Measurements from ENCODE around the gene GRIK5.

The GRIK5 gene

DNA sequence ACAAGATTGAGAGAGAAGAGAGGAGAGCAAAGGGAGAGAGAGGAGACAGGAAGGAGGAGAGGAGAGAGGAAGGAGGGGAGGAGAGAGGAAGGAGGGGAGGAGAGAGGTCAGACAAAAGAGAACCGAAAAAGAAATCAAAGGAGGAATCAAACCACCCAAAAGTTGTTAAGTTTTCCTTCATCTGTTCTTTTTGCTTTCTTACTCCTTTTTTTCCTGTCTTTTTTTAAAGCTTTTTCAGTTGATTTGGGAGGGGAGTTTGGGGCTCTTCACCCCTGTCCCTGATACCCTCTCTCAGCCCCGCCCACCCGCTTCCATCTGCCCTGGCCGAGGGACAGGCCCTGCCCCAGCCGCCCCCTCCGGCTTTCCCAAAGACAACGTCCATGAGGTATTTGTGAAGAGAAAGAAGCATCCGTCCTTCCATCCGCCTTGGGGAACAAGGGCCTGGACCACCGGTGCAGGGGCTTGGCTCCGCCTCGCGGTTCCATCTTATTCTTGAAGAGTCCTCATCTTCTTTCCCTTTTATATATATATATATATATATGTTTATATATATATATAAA lies 19.3 kb upstream of the GRIK5 start:
- H3K4me1 ChIP-seq (ENCODE audit: control insufficient read depth, insufficient read depth, low read depth, low read length): peaks cover 27% of the 10 kb centered on the region
- no peak overlapping the region for H2BK5ac ChIP-seq (ENCODE audit: low read depth, low read length, poor library complexity, severe bottlenecking)
- H2AFZ ChIP-seq (ENCODE audit: low read depth, low read length): peak overlapping the region; percentile 80
- H3K18ac ChIP-seq (ENCODE audit: low read depth in 1 of 2, low read length in 2 of 2): peak overlapping the region in 1 of 2 experiments; percentile 81
- peak overlapping the region; percentile 2 for H2BK120ac ChIP-seq (ENCODE audit: low read depth, low read length)
- no peaks in the 10 kb centered on the region for H3K9me3 ChIP-seq (ENCODE audit: control insufficient read depth, low read length)
- H3K79me1 ChIP-seq (replicated peaks; ENCODE audit: low read length, poor library complexity, severe bottlenecking): peaks cover 2% of the 10 kb centered on the region
- peak overlapping the region; percentile 54 for H2AK5ac ChIP-seq (ENCODE audit: low read length, severe bottlenecking)
- no peaks in the 10 kb centered on the region for H3K27me3 ChIP-seq (ENCODE audit: control insufficient read depth in 1 of 2, insufficient read depth in 1 of 2, low read length in 2 of 2)
- H4K8ac ChIP-seq (ENCODE audit: low read length): peak overlapping the region; percentile 74
- peaks cover 15 to 19% of the 10 kb centered on the region in 2 experiments for H3K36me3 ChIP-seq (ENCODE audit: control insufficient read depth in 1 of 2, insufficient read depth in 2 of 2, low read depth in 1 of 2, low read length in 2 of 2)
- peak overlapping the region; percentile 84 for H3K27ac ChIP-seq (ENCODE audit: low read length, poor library complexity, severe bottlenecking)
- no peak overlapping the region for H3K4me2 ChIP-seq (ENCODE audit: low read length, poor library complexity, severe bottlenecking)
- H3K4me3 ChIP-seq (ENCODE audit: insufficient read depth in 1 of 2, low read depth in 1 of 2, low read length in 2 of 2): peak overlapping the region in 1 of 2 experiments; percentile 50
- WGBS: 74% methylated on average over 7 of the region's 13 CpGs
- H4K91ac ChIP-seq (ENCODE audit: low read length): peak overlapping the region; percentile 30
- peak overlapping the region; percentile 47 for H3K9ac ChIP-seq (ENCODE audit: low read length)
- H2BK12ac ChIP-seq (ENCODE audit: low read length in 2 of 2): peak overlapping the region in 1 of 2 experiments; percentile 61
- no peak for DNase-seq
- H3K23ac ChIP-seq (ENCODE audit: low read length in 2 of 2): no peak overlapping the region
- H3K4ac ChIP-seq (ENCODE audit: low read depth in 1 of 2, low read length in 2 of 2): peak overlapping the region in 1 of 2 experiments; percentile 65
- peak overlapping the region; percentile 57 for H2BK15ac ChIP-seq (ENCODE audit: low read depth, poor library complexity, severe bottlenecking)
- H3K14ac ChIP-seq (ENCODE audit: low read length in 2 of 2): no peak overlapping the region

DNA sequence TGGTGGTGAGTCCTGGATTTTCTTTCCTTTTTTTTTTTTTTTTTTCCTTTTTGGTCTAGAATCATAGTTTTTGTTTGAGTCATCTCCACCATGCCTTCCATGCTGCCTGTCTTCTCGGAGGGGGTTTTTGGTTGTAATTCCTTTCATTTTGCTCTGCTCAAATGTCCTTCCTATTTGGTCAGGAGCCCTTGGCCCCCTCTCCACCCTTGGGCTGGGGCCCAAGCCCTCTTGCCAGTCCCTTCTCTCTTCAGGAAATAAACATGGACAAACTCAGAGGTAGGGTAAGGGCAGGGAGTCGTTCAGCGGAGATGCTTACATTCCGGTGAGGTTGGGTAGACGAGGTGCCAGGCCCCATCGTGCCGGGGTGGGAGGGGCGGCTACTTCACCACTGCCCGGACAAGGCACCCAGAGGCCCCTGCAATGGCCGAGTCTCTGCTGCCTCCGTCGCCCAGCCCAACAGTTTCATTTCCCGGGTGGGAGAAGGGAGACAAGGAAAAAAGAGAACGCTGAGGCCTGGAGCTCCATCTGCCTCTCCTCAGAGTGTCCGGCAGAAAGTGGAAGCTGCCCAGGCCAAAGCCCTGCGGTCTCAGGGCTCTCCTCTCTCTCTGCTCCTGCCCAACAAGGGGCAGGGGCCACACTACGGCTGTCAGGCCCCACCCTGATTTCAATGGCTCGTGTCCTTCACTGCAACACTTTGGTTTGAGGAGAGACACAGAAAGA lies 18.6 kb upstream of the GRIK5 start:
- Histone ChIP-seq H3K36me3 (ENCODE audit: control insufficient read depth in 1 of 2, insufficient read depth in 2 of 2, low read depth in 1 of 2, low read length in 2 of 2) (peaks cover 13% of the 10 kb centered on the region in 2 experiments), H2BK12ac (ENCODE audit: low read length in 2 of 2) (peak overlapping the region in 1 of 2 experiments; percentile 83), H3K79me1 (replicated peaks; ENCODE audit: low read length, poor library complexity, severe bottlenecking) (peaks cover 5% of the 10 kb centered on the region), H3K4me1 (ENCODE audit: control insufficient read depth, insufficient read depth, low read depth, low read length) (peaks cover 27% of the 10 kb centered on the region), H2BK120ac (ENCODE audit: low read depth, low read length) (peak overlapping the region; percentile 2), H3K27ac (ENCODE audit: low read length, poor library complexity, severe bottlenecking) (peak overlapping the region; percentile 84), H3K9ac (ENCODE audit: low read length) (peak overlapping the region; percentile 47), H2AK5ac (ENCODE audit: low read length, severe bottlenecking) (peak overlapping the region; percentile 54), H3K18ac (ENCODE audit: low read depth in 1 of 2, low read length in 2 of 2) (peak overlapping the region; percentile 81 to 84), H3K14ac (ENCODE audit: low read length in 2 of 2) (peak overlapping the region in 1 of 2 experiments; percentile 67), H3K4ac (ENCODE audit: low read depth in 1 of 2, low read length in 2 of 2) (peak overlapping the region in 1 of 2 experiments; percentile 65), H3K4me3 (ENCODE audit: insufficient read depth in 1 of 2, low read depth in 1 of 2, low read length in 2 of 2) (peak overlapping the region in 1 of 2 experiments; percentile 50), H2BK15ac (ENCODE audit: low read depth, poor library complexity, severe bottlenecking) (peak overlapping the region; percentile 55), H3K9me3 (ENCODE audit: control insufficient read depth, low read length) (no peaks in the 10 kb centered on the region), H4K8ac (ENCODE audit: low read length) (peak overlapping the region; percentile 82), H3K4me2 (ENCODE audit: low read length, poor library complexity, severe bottlenecking) (peak overlapping the region; percentile 43), H2BK5ac (ENCODE audit: low read depth, low read length, poor library complexity, severe bottlenecking) (peak overlapping the region; percentile 61), H4K91ac (ENCODE audit: low read length) (peak overlapping the region; percentile 30), H3K23ac (ENCODE audit: low read length in 2 of 2) (peak overlapping the region in 1 of 2 experiments; percentile 32), H3K27me3 (ENCODE audit: control insufficient read depth in 1 of 2, insufficient read depth in 1 of 2, low read length in 2 of 2) (no peaks in the 10 kb centered on the region), H2AFZ (ENCODE audit: low read depth, low read length) (peak overlapping the region; percentile 80)
- peak; percentile 79 for DNase-seq
- 72% methylated on average over 17 of the region's 18 CpGs for WGBS

DNA sequence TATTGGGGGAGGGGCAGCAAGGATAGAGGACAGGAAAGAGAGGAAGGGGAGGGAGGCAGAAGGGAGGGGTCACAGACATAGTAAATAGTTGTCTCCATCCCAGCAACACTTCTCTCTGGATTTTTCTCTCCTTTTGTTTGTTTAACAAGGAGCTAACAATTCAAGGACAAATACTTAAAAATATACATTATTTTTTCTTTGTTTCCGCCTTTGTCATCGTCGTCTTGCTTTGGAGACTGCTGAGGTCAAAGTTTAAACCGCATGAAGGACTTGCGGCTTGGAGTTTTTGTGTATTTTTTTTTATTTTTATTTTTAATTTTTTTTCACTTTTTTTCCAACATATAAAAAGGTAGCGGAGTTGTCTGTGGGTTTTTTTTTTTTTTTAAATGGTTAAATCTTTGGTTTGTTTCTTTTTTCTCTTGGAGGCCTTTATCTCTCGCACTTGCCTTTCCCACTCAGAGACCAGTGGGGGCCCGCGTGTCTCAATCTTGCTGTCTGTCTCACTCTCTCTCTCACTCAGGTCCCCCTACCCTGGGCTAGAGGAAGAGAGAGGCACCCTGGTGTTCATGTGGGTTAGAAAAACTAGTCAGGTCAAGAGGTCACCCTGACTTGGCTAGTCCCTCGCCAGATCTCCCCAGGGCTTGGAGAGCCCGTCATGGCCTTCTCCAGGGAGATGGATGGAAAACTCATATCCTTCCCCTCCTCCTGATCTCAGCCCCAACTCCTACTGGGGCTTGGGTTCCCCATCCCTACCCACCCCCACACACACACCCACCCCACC lies 17.0 kb upstream of the GRIK5 start:
- WGBS: 67% methylated on average over 1 of the region's 11 CpGs
- Histone ChIP-seq H3K18ac (ENCODE audit: low read depth in 1 of 2, low read length in 2 of 2) (no peak overlapping the region), H3K4me1 (ENCODE audit: control insufficient read depth, insufficient read depth, low read depth, low read length) (peaks cover 27% of the 10 kb centered on the region), H2BK120ac (ENCODE audit: low read depth, low read length) (no peak overlapping the region), H3K4ac (ENCODE audit: low read depth in 1 of 2, low read length in 2 of 2) (no peak overlapping the region), H4K91ac (ENCODE audit: low read length) (no peak overlapping the region), H2AK5ac (ENCODE audit: low read length, severe bottlenecking) (peak overlapping the region; percentile 92), H3K79me1 (replicated peaks; ENCODE audit: low read length, poor library complexity, severe bottlenecking) (peaks cover 11% of the 10 kb centered on the region), H3K36me3 (ENCODE audit: control insufficient read depth in 1 of 2, insufficient read depth in 2 of 2, low read depth in 1 of 2, low read length in 2 of 2) (peaks cover 5 to 22% of the 10 kb centered on the region in 2 experiments), H3K4me3 (ENCODE audit: insufficient read depth in 1 of 2, low read depth in 1 of 2, low read length in 2 of 2) (no peak overlapping the region), H3K9me3 (ENCODE audit: control insufficient read depth, low read length) (no peaks in the 10 kb centered on the region), H2BK12ac (ENCODE audit: low read length in 2 of 2) (no peak overlapping the region), H2BK5ac (ENCODE audit: low read depth, low read length, poor library complexity, severe bottlenecking) (no peak overlapping the region), H2AFZ (ENCODE audit: low read depth, low read length) (no peak overlapping the region), H3K4me2 (ENCODE audit: low read length, poor library complexity, severe bottlenecking) (no peak overlapping the region), H3K23ac (ENCODE audit: low read length in 2 of 2) (no peak overlapping the region), H3K27ac (ENCODE audit: low read length, poor library complexity, severe bottlenecking) (no peak overlapping the region), H3K9ac (ENCODE audit: low read length) (no peak overlapping the region), H3K27me3 (ENCODE audit: control insufficient read depth in 1 of 2, insufficient read depth in 1 of 2, low read length in 2 of 2) (no peaks in the 10 kb centered on the region), H4K8ac (ENCODE audit: low read length) (no peak overlapping the region), H2BK15ac (ENCODE audit: low read depth, poor library complexity, severe bottlenecking) (peak overlapping the region; percentile 23), H3K14ac (ENCODE audit: low read length in 2 of 2) (no peak overlapping the region)
- DNase-seq: no peak

All from mesenchymal stem cell (in vitro differentiated cells and primary cell).